Activated CD8-positive, alpha-beta memory T cell treated with anti-CD3 and anti-CD28 coated beads for 1 hour (primary cell): ENCODE measurements around the gene MSLN.
"Not testable (repeated sequence)": the region's sequence is repeated elsewhere in the genome, so short reads cannot be mapped to it uniquely, and the experiment has no call there.

Source experiments
- DNase-seq, 2 donors: peaks; one replicate each; pipeline ENCODE4 v3.0.0-alpha.2; 2020; ENCODE audit warnings: low read depth in 1 of 2; ENCODE audit errors: extremely low read depth in 1 of 2

Gene MSLN

DNA sequence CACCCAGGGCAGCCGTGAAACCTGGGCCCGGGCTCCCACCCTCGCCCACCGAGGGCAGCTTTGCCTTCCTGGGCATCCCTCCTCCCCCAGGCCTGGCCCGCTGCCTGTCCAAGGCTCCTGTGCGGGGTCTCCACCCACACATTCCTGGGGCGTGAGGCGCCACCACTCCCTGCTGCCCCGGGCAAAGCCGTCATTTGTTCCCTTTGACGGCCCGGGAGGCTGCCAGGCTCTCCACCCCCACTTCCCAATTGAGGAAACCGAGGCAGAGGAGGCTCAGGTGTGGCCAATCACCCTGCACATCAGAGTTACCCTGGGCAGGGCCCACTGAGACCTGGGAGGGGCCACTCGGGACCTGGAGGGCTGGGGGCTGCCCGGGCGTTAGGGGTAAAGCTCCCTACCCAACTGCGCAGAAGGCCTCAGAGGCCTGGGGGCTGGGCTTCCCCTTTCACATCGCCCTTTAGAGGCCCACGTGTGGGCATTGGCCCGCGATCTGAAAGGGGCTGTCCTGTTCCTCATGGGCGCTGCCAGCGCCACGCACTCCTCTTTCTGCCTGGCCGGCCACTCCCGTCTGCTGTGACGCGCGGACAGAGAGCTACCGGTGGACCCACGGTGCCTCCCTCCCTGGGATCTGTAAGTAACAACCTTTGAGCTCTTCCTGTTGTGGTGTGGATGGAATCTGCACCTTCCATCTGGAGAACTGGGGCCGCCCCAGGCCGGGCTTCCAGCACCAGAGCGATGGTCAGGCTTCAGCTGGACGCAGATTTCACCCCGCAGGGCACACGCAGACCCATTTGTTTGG is at the start of gene MSLN:
Gene MSLN (plus strand): TSS at position 190 of the 799 bp plus-strand sequence. CDS start 1,947 bp downstream, outside the sequence.
- no peak for DNase-seq

DNA sequence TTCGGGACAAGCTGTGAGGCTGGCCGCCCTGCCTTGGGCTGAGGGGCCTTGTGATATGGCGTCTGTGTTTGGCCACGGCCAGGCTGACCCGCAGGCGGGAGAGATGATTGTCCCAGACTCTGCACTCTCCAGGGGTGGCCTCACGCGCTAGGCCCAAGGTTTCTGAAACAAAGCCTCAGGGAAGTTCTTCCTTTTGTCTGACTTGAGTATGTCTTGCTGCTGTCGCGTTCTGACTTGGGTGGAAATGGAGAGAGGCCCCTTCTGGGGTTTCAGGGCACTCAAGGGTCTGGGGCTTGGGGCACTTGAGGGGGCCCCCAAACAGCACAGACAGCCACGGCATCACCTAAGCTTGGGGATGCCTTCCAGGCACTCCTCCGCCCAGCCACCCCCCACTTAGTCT is 49.5 kb upstream of the MSLN start:
- DNase-seq = no peak

DNA sequence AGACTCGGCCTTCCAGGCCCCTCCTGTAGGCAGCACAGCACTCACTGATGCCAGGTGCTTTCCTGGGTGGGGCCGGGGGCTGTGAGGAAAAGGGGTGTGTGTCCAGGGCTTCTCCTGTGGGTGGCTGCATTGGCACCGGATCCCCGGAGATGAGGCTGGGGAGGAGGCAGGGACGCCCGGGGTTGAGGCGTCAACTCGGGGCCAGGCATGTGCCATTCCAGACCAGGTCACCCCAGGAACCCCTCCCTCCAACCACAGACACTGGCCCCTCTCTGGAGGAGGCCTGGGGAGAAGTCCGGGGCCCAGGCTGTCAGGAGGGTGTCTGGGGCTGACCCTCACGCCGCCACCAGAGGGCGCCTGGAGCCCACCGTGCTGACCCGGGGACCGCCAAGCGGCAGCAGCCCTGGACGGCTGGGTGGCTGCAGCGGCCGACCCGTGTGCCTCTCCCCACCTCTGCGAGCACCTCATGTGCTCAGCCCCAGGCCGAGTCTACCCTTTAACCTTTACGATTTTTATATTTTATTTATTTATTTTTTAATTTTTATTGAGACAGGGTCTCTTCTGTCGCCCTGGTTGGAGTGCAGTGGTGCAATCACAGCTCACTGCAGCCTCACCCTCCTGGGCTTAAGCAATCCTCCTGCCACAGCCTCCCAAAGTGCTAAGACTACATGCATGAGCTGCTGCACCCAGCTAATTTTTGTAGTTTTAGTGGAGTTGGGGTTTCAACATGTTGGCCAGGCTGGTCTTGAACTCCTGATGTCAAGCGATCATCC is 48.8 kb upstream of the MSLN start:
- DNase-seq = peak; percentile 59 to 83

DNA sequence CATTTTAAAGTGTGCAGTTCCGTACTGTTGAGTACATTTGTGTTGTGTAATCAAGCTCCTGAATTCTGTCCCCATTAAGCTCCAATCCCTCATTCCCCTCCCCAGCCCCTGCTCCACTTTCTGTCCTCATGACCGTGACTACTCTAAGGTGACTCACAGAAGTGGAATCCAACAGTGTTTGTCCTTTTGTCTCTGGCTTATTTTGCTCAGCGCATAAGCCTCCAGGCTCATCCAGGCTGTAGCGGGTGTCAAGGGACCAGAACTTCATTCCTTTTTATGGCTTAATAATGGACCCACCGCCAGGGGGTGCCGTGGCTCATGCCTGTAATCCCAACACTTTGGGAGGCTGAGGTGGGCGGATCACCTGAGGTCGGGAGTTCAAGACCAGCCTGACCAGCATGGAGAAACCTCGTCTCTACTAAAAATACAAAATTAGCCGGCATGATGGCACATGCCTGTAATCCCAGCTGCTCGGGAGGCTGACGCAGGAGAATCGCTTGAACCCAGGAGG is 47.7 kb upstream of the MSLN start:
- not testable (repeated sequence) for DNase-seq

DNA sequence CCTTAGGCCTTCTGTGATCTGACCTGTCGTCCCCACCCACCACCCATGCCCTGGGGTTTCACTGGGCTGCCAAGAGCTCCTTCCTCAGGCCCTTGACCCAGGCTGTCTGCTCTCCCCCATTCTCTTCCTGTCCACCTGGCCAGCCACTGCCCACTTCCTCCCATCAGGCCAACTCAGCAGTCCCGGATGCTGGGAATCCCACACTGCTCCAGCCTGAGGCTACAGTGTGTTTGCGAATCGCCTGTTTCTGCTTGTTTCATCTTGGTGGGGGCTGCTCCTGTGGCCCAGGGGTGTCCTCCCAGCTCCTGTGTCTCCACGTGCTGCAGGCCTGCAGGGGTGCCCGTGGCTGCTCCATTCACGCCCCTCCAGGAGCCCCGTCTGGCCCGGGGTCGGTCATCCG is 46.5 kb upstream of the MSLN start:
- no peak for DNase-seq

DNA sequence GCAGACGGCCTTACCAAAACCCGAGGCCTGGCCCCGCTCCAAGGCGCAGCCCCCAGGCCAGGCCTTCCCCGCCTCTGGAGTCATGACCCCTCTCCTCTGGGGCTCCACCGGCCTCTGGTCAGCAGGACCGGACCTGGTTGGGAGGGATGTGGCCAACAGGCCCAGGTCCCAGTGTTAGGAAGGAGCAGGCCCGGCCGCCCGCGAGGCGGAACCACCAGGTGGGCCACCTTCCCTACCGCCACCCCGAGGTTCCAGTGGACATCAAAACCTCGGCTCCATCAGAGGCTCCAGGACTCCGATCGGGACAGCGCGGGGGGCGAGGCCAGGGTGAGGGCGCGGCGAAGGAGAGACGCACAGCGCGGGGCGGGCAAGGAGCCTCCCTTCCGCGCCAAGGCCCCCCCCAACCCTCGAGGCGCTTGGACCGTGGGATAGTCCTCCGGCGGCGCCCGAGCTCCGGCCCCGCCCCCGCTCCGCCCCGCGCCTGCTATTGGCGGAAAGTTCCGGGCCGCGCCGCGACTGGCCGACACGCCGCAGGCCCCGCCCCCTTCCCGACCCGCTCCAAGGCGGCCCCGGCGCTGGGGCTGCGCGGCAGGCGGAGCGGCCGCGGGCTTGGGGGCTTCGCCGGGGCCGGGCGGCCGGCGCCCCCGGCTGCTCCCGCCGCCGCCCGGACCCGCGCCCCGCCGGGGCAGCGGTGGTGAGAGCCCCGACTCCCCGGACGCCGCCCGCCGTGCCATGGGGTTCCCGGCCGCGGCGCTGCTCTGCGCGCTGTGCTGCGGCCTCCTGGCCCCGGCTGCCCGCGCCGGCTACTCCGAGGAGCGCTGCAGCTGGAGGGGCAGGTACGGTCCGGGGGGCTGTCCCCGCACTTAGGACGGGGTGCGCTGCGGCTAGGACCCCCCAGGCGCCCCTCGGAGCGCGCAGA is 45.7 kb upstream of the MSLN start, which contains the start of gene METRN:
Gene METRN (plus strand): TSS at position 561 of the 919 bp plus-strand sequence. CDS start 172 bp downstream, at position 733.
- peak; percentile 65 to 88 for DNase-seq

DNA sequence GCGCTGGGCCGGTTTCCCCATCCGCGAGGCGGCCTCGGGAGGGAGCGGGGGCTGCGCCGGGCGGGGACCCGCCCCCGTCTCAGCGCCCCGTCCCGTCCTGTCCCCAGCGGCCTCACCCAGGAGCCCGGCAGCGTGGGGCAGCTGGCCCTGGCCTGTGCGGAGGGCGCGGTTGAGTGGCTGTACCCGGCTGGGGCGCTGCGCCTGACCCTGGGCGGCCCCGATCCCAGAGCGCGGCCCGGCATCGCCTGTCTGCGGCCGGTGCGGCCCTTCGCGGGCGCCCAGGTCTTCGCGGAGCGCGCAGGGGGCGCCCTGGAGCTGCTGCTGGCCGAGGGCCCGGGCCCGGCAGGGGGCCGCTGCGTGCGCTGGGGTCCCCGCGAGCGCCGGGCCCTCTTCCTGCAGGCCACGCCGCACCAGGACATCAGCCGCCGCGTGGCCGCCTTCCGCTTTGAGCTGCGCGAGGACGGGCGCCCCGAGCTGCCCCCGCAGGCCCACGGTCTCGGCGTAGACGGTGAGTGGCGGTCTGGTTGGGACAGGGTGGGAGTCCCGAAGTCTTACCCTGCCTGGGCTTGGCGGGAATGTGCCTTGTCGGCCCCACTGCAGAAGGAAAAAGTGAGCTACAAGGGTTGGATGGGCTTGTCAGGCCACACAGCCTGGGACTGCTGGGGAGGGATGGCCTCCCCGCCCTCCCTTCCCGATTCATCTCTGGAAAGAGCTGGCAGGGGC is 44.9 kb upstream of the MSLN start:
- DNase-seq = no peak

DNA sequence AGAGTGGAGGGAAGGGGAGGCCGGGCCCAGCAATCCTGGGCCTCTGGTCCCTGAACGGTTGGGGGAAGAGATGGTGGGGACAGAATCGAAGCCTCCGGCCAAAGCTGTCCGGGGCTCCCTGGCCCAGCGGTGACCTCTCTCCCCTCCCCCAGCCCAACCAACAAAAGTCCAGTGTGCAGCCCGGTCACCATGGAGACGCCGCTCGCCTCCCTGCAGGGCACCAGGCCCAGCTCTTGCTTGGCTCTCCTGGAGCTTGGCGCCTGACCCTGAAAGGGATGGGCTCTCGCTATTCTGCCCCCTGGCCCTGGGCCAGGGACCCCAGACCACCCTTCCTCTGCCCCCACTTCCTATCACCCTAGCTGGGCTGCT is 44.4 kb upstream of the MSLN start:
- no peak for DNase-seq

DNA sequence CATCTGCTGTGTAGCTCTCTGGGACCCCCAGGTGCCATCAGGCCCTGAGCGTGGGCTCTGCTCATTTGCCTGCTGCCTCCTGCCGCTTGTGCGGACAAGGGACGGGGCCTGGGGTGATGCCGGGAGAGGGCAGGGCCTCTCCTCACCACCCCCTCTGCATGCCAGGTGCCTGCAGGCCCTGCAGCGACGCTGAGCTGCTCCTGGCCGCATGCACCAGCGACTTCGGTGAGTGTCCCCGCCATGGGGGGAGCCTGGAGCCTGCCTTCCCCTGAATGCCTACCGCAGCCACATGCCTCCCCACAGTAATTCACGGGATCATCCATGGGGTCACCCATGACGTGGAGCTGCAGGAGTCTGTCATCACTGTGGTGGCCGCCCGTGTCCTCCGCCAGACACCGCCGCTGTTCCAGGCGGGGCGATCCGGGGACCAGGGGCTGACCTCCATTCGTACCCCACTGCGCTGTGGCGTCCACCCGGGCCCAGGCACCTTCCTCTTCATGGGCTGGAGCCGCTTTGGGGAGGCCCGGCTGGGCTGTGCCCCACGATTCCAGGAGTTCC is 43.7 kb upstream of the MSLN start:
- no peak for DNase-seq

DNA sequence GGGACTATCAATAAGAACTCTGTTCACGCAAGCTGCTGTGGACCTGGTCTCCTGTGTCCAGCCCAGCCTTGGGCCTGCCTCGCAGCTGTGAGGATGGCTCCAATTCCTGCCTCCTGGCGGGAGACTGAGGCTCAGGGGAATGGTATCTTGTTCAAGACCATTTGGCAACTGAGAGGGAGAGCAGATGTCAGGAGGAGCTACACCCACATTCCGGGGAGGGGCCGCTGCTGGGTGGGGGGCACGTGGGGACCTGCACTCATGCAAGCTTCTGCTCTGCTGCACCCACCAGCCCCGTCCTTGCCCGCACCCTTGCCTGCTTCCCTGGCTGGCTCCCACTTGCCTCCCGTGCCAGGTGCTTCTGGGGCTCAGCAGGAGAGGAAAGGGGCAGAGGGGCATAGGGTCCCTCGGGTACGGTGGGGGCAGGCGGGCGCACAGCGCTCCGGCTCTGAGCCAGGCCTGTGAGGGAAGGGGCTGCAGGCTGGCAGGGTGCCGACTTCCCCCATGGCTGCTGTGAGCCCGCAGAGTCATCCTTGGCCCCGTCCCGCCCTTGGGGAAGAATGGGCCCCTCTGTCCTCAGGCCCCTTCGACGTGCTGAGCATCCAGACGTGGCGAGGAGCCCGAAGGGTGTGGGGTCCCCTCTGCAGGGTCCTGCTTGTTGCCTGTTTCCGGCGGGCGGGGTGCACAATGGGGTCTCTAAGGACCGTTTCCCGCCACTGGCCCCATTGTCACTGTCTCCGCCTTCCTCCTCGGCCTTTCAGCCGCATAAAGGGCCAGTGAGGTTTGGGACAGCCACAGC is 42.9 kb upstream of the MSLN start:
- DNase-seq = no peak

DNA sequence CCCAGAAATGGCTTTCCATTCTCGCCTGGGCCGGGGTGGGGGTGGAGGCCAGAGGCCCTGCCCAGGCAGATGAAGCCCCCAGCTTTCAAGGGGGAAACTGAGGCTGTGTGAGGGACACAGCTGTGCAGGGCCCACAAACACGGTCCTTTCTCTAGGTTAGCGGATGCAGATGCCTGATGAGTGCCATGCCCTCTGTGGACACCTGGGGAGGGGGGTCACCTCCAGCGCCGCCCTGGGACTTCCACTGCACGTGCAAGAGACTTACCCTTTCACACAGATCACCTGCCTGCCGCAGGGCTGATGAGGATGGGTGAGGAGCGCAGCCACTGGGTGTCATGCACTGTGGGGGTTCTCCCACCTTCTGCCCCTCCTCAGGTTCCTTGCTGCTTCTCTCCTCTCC is 42.1 kb upstream of the MSLN start:
- no peak for DNase-seq

DNA sequence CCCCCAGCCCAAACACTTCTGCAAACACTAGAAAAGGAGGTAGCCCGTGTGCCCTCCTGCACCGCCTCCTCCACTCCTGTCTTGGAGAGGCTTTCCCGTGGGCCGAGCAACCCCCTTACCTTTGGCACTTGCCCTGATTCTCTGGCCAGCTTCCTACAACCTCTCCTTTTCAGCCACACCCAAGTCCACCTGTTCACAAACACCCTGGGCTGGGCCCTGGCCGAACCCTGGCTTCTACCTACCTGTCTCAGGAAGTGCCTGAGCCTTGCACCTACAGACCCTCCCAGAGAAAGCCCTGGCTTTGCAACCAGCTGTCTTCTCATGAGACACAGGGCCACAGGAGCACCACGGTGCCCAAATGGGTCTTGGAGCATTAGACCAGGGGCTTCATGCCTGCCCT is 41.6 kb upstream of the MSLN start:
- no peak for DNase-seq

DNA sequence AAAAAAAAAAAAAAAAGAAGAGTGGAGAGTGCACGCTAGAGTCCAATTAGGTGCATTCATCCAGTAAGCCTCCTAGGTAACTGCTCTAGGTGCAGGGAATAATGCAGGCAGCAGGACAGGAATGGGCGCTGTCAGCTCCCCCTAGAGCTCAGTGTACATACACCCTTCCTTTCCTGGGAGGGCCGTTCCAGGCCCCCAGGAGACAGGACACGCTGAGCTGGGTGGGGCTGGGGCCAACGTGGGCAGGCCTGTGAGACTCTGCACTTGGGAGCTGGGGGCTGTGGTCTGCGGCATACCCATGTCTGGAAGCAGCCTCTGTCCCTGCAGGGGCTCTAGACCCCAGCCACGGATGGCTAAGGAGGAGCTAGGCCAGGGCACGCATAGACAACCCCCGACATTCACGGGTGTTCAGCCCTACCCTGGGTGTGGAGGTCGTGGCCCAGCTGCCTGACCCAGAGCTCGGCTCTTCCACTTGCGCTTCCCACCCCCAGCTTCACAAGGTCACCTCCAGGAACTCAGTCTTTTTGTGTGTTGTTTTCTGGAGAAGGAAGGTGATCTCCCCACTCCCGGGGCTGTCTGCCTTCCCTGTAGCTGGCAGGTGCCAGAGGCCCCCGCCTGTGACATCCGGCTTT is 40.6 kb upstream of the MSLN start:
- no peak for DNase-seq

DNA sequence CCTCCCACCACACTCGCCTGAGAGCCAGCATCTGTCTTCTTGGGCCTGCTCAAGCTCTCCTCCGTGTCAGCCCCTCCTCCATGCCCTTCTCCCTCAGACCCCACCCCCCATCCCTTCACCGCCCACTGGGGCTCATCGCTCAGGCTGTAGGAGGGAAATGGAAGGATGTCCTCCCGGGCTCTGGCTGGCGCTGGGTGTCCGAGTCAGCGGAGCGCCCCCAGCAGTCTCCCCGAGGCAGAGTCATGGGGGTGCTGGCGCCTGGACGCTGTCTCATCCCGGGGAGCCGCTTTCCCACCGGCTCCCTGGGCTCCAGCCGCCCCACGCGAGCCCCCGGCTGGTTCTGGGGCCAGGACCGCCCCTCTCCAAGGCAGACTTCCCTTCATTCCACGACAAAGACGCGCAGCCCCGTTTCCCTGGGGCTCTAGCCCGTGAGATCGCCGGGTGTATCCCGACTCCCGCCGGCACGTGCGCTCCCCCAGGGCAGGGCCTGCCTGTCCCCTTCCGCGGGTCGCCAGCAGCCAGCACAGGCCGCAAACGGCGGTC is 40.0 kb upstream of the MSLN start:
- DNase-seq = no peak

DNA sequence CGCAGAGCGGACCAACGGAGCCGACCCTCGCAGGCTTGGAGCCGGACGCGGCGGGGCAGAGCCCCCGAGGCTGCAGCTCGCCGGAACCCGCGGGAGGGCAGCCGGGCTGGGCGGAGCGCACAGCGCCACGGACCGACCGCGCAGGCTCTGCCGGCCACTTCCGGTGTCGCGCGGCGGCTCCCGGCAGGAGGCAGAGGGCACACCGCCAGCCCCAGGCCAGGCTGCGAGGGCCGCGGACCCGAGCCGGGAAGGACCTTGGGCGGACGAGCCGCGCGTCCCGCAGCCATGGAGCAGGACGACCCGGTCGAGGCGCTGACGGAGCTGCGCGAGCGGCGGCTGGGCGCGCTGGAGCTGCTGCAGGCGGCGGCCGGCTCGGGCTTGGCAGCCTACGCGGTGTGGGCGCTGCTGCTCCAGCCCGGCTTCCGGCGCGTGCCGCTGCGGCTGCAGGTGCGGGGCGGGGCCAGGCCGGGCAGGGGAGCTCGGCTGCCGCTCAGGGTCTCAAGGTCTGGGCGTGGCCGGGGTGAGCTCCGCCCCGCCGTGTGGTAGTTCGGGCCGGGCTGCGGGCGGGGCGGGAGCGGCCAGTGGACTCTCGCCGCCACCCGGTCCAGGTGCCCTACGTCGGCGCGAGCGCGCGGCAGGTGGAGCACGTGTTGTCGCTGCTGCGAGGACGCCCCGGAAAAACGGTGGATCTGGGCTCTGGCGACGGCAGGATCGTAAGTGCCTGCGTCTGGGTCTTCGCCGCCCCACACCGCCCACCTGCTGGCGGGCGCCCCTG is 39.4 kb upstream of the MSLN start, which contains the start of gene ANTKMT:
Gene ANTKMT (plus strand): TSS at position 157 of the 775 bp plus-strand sequence. CDS start 129 bp downstream, at position 286.
- DNase-seq = peak; percentile 34 to 59

DNA sequence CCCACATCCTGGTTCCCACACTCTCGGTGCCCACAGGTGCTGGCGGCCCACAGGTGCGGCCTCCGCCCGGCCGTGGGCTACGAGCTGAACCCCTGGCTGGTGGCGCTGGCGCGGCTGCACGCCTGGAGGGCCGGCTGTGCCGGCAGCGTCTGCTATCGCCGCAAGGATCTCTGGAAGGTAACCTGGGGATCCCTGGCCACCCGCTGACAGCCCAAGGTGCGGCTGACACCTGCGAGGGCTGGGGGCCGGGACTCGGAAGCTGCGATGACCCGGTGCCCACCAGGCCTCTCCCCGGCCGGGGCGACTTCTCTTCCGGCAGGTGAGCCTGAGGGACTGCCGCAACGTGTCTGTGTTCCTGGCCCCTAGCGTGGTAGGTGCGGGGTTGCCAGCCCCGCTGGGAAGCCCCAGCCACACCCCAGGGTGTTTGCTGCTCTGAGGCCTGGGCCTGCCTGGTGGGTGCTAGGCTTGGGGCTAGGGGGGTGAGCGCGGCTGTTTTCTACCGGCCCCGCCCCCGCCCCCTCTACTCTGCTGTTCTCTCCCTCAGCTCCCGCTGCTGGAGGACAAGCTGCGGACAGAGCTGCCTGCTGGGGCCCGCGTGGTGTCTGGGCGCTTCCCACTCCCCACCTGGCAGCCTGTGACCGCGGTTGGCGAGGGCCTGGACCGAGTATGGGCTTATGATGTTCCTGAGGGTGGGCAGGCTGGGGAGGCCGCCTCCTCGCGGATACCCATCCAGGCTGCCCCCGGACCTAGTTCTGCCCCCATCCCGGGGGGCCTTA is 38.6 kb upstream of the MSLN start:
- no peak for DNase-seq
